SK-N-SH treated with all-trans-retinoic acid at 6 μM for 48 hours (cell line): Measurements from ENCODE around the gene EMILIN2.

Experiments
- ARNTL ChIP-seq: fragments of 450-650 bp; formaldehyde crosslinking; IDR thresholded peaks from 2 replicates; pipeline ENCODE4 v1.5.0; 2020; ENCODE audit warnings: low read depth, mild to moderate bottlenecking, moderate library complexity, borderline replicate concordance
- BACH2 ChIP-seq: fragments of 250-450 bp; sonication (Bioruptor Pico); IDR thresholded peaks from 2 replicates; pipeline ENCODE4 v1.9.0; 2021; ENCODE audit warnings: mild to moderate bottlenecking, borderline replicate concordance
- CREB5 ChIP-seq: fragments of 250-450 bp; sonication (Bioruptor Pico); IDR thresholded peaks from 2 replicates; pipeline ENCODE4 v1.5.1; 2020; ENCODE audit warnings: low read depth, mild to moderate bottlenecking, moderate library complexity
- CSDC2 ChIP-seq: fragments of 250-450 bp; sonication (Bioruptor Pico); IDR thresholded peaks from 2 replicates; pipeline ENCODE4 v1.5.0; 2020; ENCODE audit warnings: mild to moderate bottlenecking, moderate library complexity
- GLIS3 ChIP-seq: fragments of 250-450 bp; sonication (Bioruptor Pico); IDR thresholded peaks from 2 replicates; pipeline ENCODE4 v1.5.0; 2020; ENCODE audit warnings: mild to moderate bottlenecking, moderate library complexity
- RARB ChIP-seq: fragments of 250-450 bp; sonication (Bioruptor Pico); IDR thresholded peaks from 2 replicates; pipeline ENCODE4 v1.8.0; 2021; ENCODE audit warnings: mild to moderate bottlenecking, moderate library complexity
- SNAI2 ChIP-seq: fragments of 250-450 bp; sonication (Bioruptor Pico); IDR thresholded peaks from 2 replicates; pipeline ENCODE4 v1.5.0; 2020; ENCODE audit warnings: mild to moderate bottlenecking, moderate library complexity
- TOX ChIP-seq: fragments of 250-450 bp; sonication (Bioruptor Pico); IDR thresholded peaks from 2 replicates; pipeline ENCODE4 v1.8.0; 2021; ENCODE audit warnings: mild to moderate bottlenecking, moderate library complexity, borderline replicate concordance
- ZFP3 ChIP-seq: fragments of 250-450 bp; sonication (Bioruptor Pico); IDR thresholded peaks from 2 replicates; pipeline ENCODE4 v1.5.0; 2020; ENCODE audit warnings: mild to moderate bottlenecking, moderate library complexity
- ZFP30 ChIP-seq: fragments of 450-650 bp; formaldehyde crosslinking; IDR thresholded peaks from 2 replicates; pipeline ENCODE4 v1.5.0; 2022; ENCODE audit warnings: mild to moderate bottlenecking, moderate library complexity
- TF ChIP-seq, protein P1 (sequence below): fragments of 250-450 bp; sonication (Bioruptor Pico); IDR thresholded peaks from 2 replicates; pipeline ENCODE4 v1.8.0; 2020; ENCODE audit warnings: mild to moderate bottlenecking, moderate library complexity, borderline replicate concordance
- TF ChIP-seq, protein P2 (sequence below): fragments of 250-450 bp; sonication (Bioruptor Pico); IDR thresholded peaks from 2 replicates; pipeline ENCODE4 v1.8.0; 2021; ENCODE audit warnings: low read depth, mild to moderate bottlenecking, moderate library complexity, borderline replicate concordance
- TF ChIP-seq, protein P3 (sequence below): fragments of 250-450 bp; sonication (Bioruptor Pico); IDR thresholded peaks from 2 replicates; pipeline ENCODE4 v1.5.0; 2020; ENCODE audit warnings: mild to moderate bottlenecking, moderate library complexity

- TF ChIP-seq ZFP30 (CRISPR knock-in tag) = no peak
- TF ChIP-seq, protein P1, sequence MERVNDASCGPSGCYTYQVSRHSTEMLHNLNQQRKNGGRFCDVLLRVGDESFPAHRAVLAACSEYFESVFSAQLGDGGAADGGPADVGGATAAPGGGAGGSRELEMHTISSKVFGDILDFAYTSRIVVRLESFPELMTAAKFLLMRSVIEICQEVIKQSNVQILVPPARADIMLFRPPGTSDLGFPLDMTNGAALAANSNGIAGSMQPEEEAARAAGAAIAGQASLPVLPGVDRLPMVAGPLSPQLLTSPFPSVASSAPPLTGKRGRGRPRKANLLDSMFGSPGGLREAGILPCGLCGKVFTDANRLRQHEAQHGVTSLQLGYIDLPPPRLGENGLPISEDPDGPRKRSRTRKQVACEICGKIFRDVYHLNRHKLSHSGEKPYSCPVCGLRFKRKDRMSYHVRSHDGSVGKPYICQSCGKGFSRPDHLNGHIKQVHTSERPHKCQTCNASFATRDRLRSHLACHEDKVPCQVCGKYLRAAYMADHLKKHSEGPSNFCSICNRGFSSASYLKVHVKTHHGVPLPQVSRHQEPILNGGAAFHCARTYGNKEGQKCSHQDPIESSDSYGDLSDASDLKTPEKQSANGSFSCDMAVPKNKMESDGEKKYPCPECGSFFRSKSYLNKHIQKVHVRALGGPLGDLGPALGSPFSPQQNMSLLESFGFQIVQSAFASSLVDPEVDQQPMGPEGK (CRISPR knock-in tag) = no peak
- no peak for TF ChIP-seq RARB (CRISPR knock-in tag)
- TF ChIP-seq ARNTL (CRISPR knock-in tag) = no peak
- no peak for TF ChIP-seq CREB5 (CRISPR knock-in tag)
- TF ChIP-seq TOX (CRISPR knock-in tag) = no peak
- no peak for TF ChIP-seq GLIS3 (CRISPR knock-in tag)
- TF ChIP-seq, protein P2, sequence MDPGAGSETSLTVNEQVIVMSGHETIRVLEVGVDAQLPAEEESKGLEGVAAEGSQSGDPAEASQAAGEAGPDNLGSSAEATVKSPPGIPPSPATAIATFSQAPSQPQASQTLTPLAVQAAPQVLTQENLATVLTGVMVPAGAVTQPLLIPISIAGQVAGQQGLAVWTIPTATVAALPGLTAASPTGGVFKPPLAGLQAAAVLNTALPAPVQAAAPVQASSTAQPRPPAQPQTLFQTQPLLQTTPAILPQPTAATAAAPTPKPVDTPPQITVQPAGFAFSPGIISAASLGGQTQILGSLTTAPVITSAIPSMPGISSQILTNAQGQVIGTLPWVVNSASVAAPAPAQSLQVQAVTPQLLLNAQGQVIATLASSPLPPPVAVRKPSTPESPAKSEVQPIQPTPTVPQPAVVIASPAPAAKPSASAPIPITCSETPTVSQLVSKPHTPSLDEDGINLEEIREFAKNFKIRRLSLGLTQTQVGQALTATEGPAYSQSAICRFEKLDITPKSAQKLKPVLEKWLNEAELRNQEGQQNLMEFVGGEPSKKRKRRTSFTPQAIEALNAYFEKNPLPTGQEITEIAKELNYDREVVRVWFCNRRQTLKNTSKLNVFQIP (CRISPR knock-in tag) = no peak
- TF ChIP-seq, protein P3, sequence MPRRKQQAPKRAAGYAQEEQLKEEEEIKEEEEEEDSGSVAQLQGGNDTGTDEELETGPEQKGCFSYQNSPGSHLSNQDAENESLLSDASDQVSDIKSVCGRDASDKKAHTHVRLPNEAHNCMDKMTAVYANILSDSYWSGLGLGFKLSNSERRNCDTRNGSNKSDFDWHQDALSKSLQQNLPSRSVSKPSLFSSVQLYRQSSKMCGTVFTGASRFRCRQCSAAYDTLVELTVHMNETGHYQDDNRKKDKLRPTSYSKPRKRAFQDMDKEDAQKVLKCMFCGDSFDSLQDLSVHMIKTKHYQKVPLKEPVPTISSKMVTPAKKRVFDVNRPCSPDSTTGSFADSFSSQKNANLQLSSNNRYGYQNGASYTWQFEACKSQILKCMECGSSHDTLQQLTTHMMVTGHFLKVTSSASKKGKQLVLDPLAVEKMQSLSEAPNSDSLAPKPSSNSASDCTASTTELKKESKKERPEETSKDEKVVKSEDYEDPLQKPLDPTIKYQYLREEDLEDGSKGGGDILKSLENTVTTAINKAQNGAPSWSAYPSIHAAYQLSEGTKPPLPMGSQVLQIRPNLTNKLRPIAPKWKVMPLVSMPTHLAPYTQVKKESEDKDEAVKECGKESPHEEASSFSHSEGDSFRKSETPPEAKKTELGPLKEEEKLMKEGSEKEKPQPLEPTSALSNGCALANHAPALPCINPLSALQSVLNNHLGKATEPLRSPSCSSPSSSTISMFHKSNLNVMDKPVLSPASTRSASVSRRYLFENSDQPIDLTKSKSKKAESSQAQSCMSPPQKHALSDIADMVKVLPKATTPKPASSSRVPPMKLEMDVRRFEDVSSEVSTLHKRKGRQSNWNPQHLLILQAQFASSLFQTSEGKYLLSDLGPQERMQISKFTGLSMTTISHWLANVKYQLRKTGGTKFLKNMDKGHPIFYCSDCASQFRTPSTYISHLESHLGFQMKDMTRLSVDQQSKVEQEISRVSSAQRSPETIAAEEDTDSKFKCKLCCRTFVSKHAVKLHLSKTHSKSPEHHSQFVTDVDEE (CRISPR knock-in tag) = no peak
- TF ChIP-seq CSDC2 (CRISPR knock-in tag) = no peak
- no peak for TF ChIP-seq BACH2 (CRISPR knock-in tag)
- no peak for TF ChIP-seq ZFP3
- no peak for TF ChIP-seq SNAI2 (CRISPR knock-in tag)
Observed at GRCh38 chr18:2825613-2826175, 21.1 kb upstream of the EMILIN2 start.
